OCI-LY3 (cell line): ENCODE data around the gene CDC14B.

Source experiments
- H2AFZ ChIP-seq: fragments of 200-600, 300-600 bp; shearing (Covaris generic); 2 replicates; pipeline ENCODE4 v1.6.0; 2014; ENCODE audit warnings: antibody characterized with exemption, low read depth, low read length
- H3K27ac ChIP-seq: fragments of 200-600, 300-600 bp; sonication (generic); 2 replicates; pipeline ENCODE4 v1.5.1; 2014; ENCODE audit warnings: mild to moderate bottlenecking, low read length, moderate library complexity, mixed read lengths
- H3K27me3 ChIP-seq: fragments of 200-600, 300-600 bp; sonication (generic); 2 replicates; pipeline ENCODE4 v1.6.1; 2014; ENCODE audit warnings: low read depth, low read length, mixed read lengths
- H3K36me3 ChIP-seq: fragments of 200-600, 300-600 bp; sonication (generic); replicated peaks from 2 replicates; pipeline ENCODE3; 2014; ENCODE audit warnings: low read depth, low read length, mixed read lengths
- H3K4me1 ChIP-seq: fragments of 300-600, 200-600 bp; sonication (generic); 2 replicates; pipeline ENCODE4 v1.6.1; 2014; ENCODE audit warnings: low read length, mixed read lengths
- H3K4me2 ChIP-seq: fragments of 200-600, 300-600 bp; sonication (generic); 2 replicates; pipeline ENCODE4 v1.6.1; 2014; ENCODE audit warnings: low read length, mixed read lengths
- H3K4me3 ChIP-seq: fragments of 300-600, 200-600 bp; sonication (generic); 2 replicates; pipeline ENCODE4 v1.5.1; 2014; ENCODE audit warnings: antibody characterized with exemption, mild to moderate bottlenecking, low read length, moderate library complexity
- H3K79me2 ChIP-seq: fragments of 300-600, 200-600 bp; shearing (Covaris generic); 2 replicates; pipeline ENCODE4 v1.6.1; 2014; ENCODE audit warnings: mild to moderate bottlenecking, low read length, mixed read lengths
- H3K9ac ChIP-seq: fragments of 300-600, 200-600 bp; shearing (Covaris generic); 2 replicates; pipeline ENCODE4 v1.6.0; 2014; ENCODE audit warnings: mild to moderate bottlenecking, low read length, moderate library complexity
- H3K9me3 ChIP-seq: fragments of 200-600, 300-600 bp; shearing (Covaris generic); 2 replicates; pipeline ENCODE4 v1.6.1; 2014; ENCODE audit warnings: low read length, mixed read lengths; ENCODE audit not compliant: insufficient read depth
- H4K20me1 ChIP-seq: fragments of 200-600, 300-600 bp; sonication (generic); 2 replicates; pipeline ENCODE4 v1.6.1; 2016; ENCODE audit warnings: low read length, mixed read lengths; ENCODE audit not compliant: insufficient read depth
- CTCF ChIP-seq: fragments of 200-600, 300-600 bp; sonication (generic); IDR thresholded peaks from 2 replicates; pipeline ENCODE4 v1.5.1; 2014; ENCODE audit warnings: antibody characterized with exemption, low read length, low read depth
- EZH2phosphoT487 ChIP-seq: fragments of 200-600 bp; shearing (Covaris generic); IDR thresholded peaks from 2 replicates; pipeline ENCODE4 v1.6.1; 2018; ENCODE audit warnings: antibody characterized with exemption, mixed run types, low read depth

The CDC14B gene

GRCh38 chr9:96524045-96524444 lies 95.6 kb downstream of the CDC14B start:
- no peak overlapping the region for H3K4me3 ChIP-seq
- H4K20me1 ChIP-seq, result no peaks in the 10 kb centered on the region
- H3K27me3 ChIP-seq, result no peaks in the 10 kb centered on the region
- no peak overlapping the region for H3K4me2 ChIP-seq
- no peaks in the 10 kb centered on the region for H3K9me3 ChIP-seq
- H3K36me3 ChIP-seq, result no peaks in the 10 kb centered on the region
- TF ChIP-seq CTCF (no peak), EZH2phosphoT487 (no peak)
- no peaks in the 10 kb centered on the region for H3K79me2 ChIP-seq
- no peak overlapping the region for H2AFZ ChIP-seq
- no peak overlapping the region for H3K27ac ChIP-seq
- H3K9ac ChIP-seq, result no peak overlapping the region
- no peaks in the 10 kb centered on the region for H3K4me1 ChIP-seq

- Histone ChIP-seq H3K79me2 (no peaks in the 10 kb centered on the region), H2AFZ (no peak overlapping the region), H3K4me2 (no peak overlapping the region), H3K9me3 (no peaks in the 10 kb centered on the region), H3K36me3 (no peaks in the 10 kb centered on the region), H3K4me1 (no peaks in the 10 kb centered on the region), H3K9ac (no peak overlapping the region), H4K20me1 (no peaks in the 10 kb centered on the region), H3K27me3 (no peaks in the 10 kb centered on the region), H3K27ac (no peak overlapping the region), H3K4me3 (no peak overlapping the region)
- TF ChIP-seq CTCF (no peak), EZH2phosphoT487 (no peak)
Observed at GRCh38 chr9:96523374-96523773, 96.3 kb downstream of the CDC14B start.

GRCh38 chr9:96522366-96522765 lies 97.3 kb downstream of the CDC14B start:
- Histone ChIP-seq H2AFZ (no peak overlapping the region), H3K36me3 (no peaks in the 10 kb centered on the region), H3K4me2 (no peak overlapping the region)

GRCh38 chr9:96519787-96520186 lies 99.9 kb downstream of the CDC14B start:
- no peaks in the 10 kb centered on the region for H4K20me1 ChIP-seq
- no peak for TF ChIP-seq EZH2phosphoT487
- no peak for TF ChIP-seq CTCF
- H3K4me1 ChIP-seq, result no peaks in the 10 kb centered on the region
- H2AFZ ChIP-seq, result no peak overlapping the region
- H3K9ac ChIP-seq, result no peak overlapping the region
- no peak overlapping the region for H3K4me2 ChIP-seq
- no peak overlapping the region for H3K4me3 ChIP-seq
- no peak overlapping the region for H3K27ac ChIP-seq
- H3K9me3 ChIP-seq, result no peaks in the 10 kb centered on the region
- H3K36me3 ChIP-seq, result no peaks in the 10 kb centered on the region
- H3K27me3 ChIP-seq, result no peaks in the 10 kb centered on the region
- H3K79me2 ChIP-seq, result no peaks in the 10 kb centered on the region

More at GRCh38 chr9:96522366-96522765, 97.3 kb downstream of the CDC14B start:
- Histone ChIP-seq H3K27ac (no peak overlapping the region), H3K27me3 (no peaks in the 10 kb centered on the region), H3K79me2 (no peaks in the 10 kb centered on the region), H3K4me1 (no peaks in the 10 kb centered on the region), H3K4me3 (no peak overlapping the region), H3K9me3 (no peaks in the 10 kb centered on the region), H4K20me1 (no peaks in the 10 kb centered on the region), H3K9ac (no peak overlapping the region)
- no peak for TF ChIP-seq EZH2phosphoT487
- TF ChIP-seq CTCF, result no peak
